ENCODE measurements around the gene KAT6B.

GRCh38 chr10:74913377-74913979 lies 87.1 kb downstream of the KAT6B start:
- no peak for TF ChIP-seq POLR2A (IDR thresholded peaks at IDR 0.05)
- TF ChIP-seq, protein P1, sequence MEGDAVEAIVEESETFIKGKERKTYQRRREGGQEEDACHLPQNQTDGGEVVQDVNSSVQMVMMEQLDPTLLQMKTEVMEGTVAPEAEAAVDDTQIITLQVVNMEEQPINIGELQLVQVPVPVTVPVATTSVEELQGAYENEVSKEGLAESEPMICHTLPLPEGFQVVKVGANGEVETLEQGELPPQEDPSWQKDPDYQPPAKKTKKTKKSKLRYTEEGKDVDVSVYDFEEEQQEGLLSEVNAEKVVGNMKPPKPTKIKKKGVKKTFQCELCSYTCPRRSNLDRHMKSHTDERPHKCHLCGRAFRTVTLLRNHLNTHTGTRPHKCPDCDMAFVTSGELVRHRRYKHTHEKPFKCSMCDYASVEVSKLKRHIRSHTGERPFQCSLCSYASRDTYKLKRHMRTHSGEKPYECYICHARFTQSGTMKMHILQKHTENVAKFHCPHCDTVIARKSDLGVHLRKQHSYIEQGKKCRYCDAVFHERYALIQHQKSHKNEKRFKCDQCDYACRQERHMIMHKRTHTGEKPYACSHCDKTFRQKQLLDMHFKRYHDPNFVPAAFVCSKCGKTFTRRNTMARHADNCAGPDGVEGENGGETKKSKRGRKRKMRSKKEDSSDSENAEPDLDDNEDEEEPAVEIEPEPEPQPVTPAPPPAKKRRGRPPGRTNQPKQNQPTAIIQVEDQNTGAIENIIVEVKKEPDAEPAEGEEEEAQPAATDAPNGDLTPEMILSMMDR (IDR thresholded peaks at IDR 0.05): no peak

All from uterus (tissue), 2 donors.